WTC11 (cell line): Measurements from ENCODE around the gene NDUFB3.
"Not testable (repeated sequence)": the region's sequence is repeated elsewhere in the genome, so short reads cannot be mapped to it uniquely, and the experiment has no call there.

Experiments used
- ATF2 ChIP-seq: sonication (generic); formaldehyde crosslinking; IDR thresholded peaks from 2 replicates; pipeline ENCODE4 v1.8.1; 2022; ENCODE audit warnings: low read depth, missing genetic modification reagents, borderline replicate concordance
- FOXJ3 ChIP-seq: sonication (generic); formaldehyde crosslinking; IDR thresholded peaks from 2 replicates; pipeline ENCODE4 v1.9.0; 2021; ENCODE audit warnings: missing genetic modification reagents, mild to moderate bottlenecking, borderline replicate concordance
- NFYB ChIP-seq: sonication (generic); formaldehyde crosslinking; conservative IDR thresholded peaks from 2 replicates; pipeline ENCODE4 v1.8.0; 2022; ENCODE audit warnings: low read depth, missing genetic modification reagents
- STAT6 ChIP-seq: sonication (generic); formaldehyde crosslinking; conservative IDR thresholded peaks from 2 replicates; pipeline ENCODE4 v1.8.1; 2023; ENCODE audit warnings: mild to moderate bottlenecking, low read depth, missing genetic modification reagents, moderate library complexity
- ZNF121 ChIP-seq: sonication (generic); formaldehyde crosslinking; IDR thresholded peaks from 2 replicates; pipeline ENCODE4 v1.8.0; 2023; ENCODE audit warnings: missing genetic modification reagents
- ZNF232 ChIP-seq: sonication (generic); formaldehyde crosslinking; IDR thresholded peaks from 2 replicates; pipeline ENCODE4 v1.8.0; 2022; ENCODE audit warnings: mild to moderate bottlenecking, missing genetic modification reagents
- ZNF317 ChIP-seq: sonication (generic); formaldehyde crosslinking; IDR thresholded peaks from 2 replicates; pipeline ENCODE4 v1.8.1; 2023; ENCODE audit warnings: low read depth, mild to moderate bottlenecking, moderate library complexity, missing genetic modification reagents, borderline replicate concordance
- TF ChIP-seq, protein P1 (sequence below): sonication (generic); formaldehyde crosslinking; IDR thresholded peaks from 2 replicates; pipeline ENCODE4 v1.8.1; 2023; ENCODE audit warnings: mild to moderate bottlenecking, missing genetic modification reagents
- TF ChIP-seq, protein P2 (sequence below): sonication (generic); formaldehyde crosslinking; IDR thresholded peaks from 2 replicates; pipeline ENCODE4 v1.8.0; 2022; ENCODE audit warnings: mild to moderate bottlenecking, missing genetic modification reagents
- TF ChIP-seq, protein P3 (sequence below): sonication (generic); formaldehyde crosslinking; IDR thresholded peaks from 2 replicates; pipeline ENCODE4 v1.8.1; 2022; ENCODE audit warnings: mild to moderate bottlenecking, missing genetic modification reagents, moderate library complexity, borderline replicate concordance
- TF ChIP-seq, protein P4 (sequence below): fragments of 200-600 bp; IDR thresholded peaks from 2 replicates; pipeline ENCODE4 v1.8.0; 2022; ENCODE audit warnings: antibody characterized with exemption

GRCh38 chr2:201038361-201038760, 33.4 kb upstream of the NDUFB3 start:
- TF ChIP-seq, protein P1, sequence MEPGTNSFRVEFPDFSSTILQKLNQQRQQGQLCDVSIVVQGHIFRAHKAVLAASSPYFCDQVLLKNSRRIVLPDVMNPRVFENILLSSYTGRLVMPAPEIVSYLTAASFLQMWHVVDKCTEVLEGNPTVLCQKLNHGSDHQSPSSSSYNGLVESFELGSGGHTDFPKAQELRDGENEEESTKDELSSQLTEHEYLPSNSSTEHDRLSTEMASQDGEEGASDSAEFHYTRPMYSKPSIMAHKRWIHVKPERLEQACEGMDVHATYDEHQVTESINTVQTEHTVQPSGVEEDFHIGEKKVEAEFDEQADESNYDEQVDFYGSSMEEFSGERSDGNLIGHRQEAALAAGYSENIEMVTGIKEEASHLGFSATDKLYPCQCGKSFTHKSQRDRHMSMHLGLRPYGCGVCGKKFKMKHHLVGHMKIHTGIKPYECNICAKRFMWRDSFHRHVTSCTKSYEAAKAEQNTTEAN (CRISPR knock-in tag) = not testable (repeated sequence)
- TF ChIP-seq STAT6 (CRISPR knock-in tag); ZNF121 (CRISPR knock-in tag); FOXJ3 (CRISPR knock-in tag); ATF2 (CRISPR knock-in tag); ZNF232 (CRISPR knock-in tag); ZNF317; NFYB (CRISPR knock-in tag): not testable (repeated sequence)
- TF ChIP-seq, protein P2, sequence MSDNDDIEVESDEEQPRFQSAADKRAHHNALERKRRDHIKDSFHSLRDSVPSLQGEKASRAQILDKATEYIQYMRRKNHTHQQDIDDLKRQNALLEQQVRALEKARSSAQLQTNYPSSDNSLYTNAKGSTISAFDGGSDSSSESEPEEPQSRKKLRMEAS = not testable (repeated sequence)
- TF ChIP-seq, protein P3, sequence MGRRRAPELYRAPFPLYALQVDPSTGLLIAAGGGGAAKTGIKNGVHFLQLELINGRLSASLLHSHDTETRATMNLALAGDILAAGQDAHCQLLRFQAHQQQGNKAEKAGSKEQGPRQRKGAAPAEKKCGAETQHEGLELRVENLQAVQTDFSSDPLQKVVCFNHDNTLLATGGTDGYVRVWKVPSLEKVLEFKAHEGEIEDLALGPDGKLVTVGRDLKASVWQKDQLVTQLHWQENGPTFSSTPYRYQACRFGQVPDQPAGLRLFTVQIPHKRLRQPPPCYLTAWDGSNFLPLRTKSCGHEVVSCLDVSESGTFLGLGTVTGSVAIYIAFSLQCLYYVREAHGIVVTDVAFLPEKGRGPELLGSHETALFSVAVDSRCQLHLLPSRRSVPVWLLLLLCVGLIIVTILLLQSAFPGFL (CRISPR knock-in tag) = not testable (repeated sequence)
- TF ChIP-seq, protein P4, sequence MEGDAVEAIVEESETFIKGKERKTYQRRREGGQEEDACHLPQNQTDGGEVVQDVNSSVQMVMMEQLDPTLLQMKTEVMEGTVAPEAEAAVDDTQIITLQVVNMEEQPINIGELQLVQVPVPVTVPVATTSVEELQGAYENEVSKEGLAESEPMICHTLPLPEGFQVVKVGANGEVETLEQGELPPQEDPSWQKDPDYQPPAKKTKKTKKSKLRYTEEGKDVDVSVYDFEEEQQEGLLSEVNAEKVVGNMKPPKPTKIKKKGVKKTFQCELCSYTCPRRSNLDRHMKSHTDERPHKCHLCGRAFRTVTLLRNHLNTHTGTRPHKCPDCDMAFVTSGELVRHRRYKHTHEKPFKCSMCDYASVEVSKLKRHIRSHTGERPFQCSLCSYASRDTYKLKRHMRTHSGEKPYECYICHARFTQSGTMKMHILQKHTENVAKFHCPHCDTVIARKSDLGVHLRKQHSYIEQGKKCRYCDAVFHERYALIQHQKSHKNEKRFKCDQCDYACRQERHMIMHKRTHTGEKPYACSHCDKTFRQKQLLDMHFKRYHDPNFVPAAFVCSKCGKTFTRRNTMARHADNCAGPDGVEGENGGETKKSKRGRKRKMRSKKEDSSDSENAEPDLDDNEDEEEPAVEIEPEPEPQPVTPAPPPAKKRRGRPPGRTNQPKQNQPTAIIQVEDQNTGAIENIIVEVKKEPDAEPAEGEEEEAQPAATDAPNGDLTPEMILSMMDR = not testable (repeated sequence)
